A549 treated with Hydrocortisone at 1 μM for 4 hours (cell line): Measurements from ENCODE around the gene KRTAP10-5. TPM values are rescaled to one million over a fixed set of nuclear protein-coding genes. Genes with fewer than 3 reads are reported as not detected.

Experiments used
- total RNA-seq: library from RNA; stranded (reverse); fragments of 200-300 nt; extraction: Qiagen RNA extraction; gene quantifications from 5 replicates; pipeline ENCODE4 v1.2.3, GENCODE V29; 2022

KRTAP10-5 gene, protein sequence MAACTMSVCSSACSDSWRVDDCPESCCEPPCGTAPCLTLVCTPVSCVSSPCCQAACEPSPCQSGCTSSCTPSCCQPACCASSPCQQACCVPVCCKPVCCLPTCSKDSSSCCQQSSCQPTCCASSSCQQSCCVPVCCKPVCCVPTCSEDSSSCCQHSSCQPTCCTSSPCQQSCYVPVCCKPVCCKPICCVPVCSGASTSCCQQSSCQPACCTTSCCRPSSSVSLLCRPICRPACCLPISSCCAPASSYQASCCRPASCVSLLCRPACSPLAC
- total RNA-seq, result not detected in 5 replicates

DNA sequence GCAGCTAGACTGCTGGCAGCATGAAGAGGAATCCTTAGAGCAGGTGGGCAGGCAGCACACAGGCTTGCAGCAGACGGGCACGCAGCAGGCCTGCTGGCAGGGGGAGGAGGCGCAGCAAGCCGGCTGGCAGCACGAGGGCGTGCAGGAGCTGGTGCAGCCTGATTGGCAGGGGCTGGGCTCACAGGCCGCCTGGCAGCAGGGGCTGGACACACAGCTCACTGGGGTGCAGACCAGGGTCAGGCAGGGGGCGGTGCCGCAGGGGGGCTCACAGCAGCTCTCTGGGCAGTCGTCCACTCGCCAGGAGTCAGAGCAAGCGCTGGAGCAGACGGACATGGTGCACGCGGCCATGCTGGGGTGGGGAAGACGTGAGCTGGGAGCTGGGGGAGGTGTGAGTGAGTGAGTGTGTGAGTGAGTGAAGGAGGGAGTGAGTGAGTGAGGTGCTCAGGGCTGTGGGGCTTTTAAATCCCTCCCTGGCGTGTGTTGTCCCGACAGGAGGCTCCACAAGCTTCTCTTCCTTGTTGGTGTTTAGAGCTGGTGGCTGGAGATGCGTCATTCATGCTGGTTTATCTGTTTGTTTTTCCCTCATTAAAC lies at the start of gene KRTAP10-5:
Gene KRTAP10-5, minus strand, starts transcription at position 374 of the 591 bp plus-strand sequence. Its CDS starts 26 bp downstream, at position 348.

DNA sequence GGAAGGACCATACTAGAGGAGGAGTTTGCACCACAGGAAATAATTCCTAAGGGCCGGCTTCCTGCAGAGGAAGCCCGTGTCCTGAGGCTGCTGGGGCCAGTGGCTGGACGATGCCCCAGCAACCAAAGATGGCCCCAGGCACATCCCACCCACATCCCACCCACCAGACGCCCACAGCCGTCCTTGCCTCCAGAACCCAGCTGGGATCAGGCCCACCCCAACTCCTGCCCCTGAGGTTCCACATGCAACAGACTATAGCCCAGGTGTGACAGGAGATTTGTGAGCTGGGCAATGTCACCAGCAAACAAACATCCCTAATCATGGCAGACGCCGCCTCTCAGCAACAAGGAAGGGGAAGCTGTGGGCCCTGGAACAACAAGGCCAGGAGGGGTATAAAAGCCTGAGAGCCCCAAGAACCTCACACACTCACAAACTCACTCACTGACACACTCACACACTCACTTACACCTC lies 46.3 kb upstream of the KRTAP10-5 start, which contains the start of gene KRTAP10-9:
Gene KRTAP10-9, plus strand, starts transcription at position 421 of the 471 bp plus-strand sequence. CDS start 79 bp downstream, outside the sequence.

DNA sequence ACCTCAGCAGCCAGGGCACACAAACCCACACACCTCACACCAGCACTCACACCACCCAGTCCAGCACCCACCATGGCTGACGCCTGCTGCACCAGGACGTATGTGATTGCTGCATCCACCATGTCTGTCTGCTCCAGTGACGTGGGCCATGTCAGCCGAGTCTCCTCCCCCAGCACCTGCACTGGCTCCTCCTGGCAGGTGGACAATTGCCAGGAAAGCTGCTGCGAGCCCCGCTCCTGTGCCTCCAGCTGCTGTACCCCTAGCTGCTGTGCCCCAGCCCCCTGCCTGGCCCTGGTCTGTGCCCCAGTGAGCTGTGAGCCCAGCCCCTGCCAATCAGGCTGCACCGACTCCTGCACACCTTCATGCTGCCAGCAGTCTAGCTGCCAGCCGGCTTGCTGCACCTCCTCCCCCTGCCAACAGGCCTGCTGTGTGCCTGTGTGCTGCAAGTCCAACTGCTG lies 31.7 kb upstream of the KRTAP10-5 start, which contains the start of gene KRTAP10-8:
Gene KRTAP10-8, plus strand, starts transcription at position 51 of the 458 bp plus-strand sequence. Its CDS starts 22 bp downstream, at position 73.

DNA sequence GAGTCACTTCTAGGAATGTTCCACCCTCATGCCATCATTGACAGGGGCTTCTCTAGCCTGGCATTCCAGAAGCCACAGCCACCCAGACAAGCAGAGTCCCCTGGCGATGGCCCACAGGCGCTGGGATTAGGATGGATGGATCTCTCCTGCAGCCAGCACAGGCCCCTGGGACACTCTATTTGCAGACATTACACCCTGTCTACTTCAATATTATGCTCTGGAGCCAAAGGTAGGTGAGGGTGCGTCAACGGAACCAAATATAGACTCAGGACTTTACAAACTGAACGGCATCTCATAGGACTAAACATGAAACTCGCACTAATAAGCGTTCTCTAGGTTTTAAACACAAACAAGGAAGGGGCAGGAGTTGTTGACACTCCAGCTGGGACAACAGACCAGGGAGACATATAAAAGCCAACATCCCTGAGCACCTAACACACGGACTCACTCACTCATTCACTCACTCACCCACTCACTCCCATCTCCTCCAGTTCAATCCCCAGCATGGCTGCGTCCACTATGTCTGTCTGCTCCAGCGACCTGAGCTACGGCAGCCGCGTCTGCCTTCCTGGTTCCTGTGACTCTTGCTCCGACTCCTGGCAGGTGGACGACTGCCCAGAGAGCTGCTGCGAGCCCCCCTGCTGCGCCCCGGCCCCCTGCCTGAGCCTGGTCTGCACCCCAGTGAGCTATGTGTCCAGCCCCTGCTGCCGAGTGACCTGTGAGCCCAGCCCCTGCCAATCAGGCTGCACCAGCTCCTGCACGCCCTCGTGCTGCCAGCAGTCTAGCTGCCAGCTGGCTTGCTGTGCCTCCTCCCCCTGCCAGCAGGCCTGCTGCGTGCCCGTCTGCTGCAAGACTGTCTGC lies 19.9 kb upstream of the KRTAP10-5 start, which contains the start of gene KRTAP10-7:
Gene KRTAP10-7, plus strand, starts transcription at position 480 of the 861 bp plus-strand sequence. Its CDS starts 25 bp downstream, at position 505.

DNA sequence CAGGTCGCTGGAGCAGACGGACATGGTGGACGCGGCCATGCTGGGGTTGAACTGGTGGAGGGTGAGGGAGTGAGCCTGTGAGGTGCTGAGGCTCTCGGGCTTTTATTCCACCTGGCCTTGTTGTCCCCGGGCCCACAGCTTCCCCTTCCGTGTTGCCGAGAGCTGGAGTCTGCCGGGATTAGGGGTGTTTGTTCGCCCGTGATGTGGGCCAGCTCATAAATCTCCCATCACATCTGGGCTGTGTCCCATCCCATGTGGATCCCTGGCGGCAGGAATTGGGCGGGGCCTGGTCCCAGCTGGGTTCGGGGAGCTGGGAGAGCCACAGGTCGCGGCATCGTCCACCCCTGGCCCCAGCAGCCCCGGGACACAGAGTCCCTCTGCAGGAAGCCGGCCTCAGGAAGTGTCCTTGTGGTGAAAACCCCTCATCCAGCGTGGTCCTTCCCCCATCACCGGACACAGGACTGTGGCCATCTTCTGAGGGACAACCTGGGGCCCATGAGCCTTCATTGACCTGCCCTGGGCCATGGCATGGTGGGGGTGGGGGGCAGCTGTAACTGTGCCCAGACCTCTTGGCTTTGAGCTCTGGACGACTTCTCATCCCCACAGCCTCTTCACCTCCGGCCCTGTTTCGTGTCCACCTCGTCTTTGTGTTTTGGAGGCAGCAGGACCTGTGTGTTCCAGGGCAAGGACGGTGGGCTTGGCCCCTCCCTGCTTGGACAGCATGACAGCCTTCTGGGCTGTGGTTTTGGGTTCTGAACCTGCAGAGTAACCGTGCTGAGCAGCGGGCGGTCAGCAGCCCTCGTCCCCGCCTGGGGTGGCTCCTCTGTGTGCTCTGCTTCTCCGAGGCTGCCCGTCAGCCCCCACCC lies 12.3 kb upstream of the KRTAP10-5 start, which contains the start of gene KRTAP10-6:
Gene KRTAP10-6, minus strand, starts transcription at position 60 of the 866 bp plus-strand sequence. Its CDS starts 21 bp downstream, at position 39.

DNA sequence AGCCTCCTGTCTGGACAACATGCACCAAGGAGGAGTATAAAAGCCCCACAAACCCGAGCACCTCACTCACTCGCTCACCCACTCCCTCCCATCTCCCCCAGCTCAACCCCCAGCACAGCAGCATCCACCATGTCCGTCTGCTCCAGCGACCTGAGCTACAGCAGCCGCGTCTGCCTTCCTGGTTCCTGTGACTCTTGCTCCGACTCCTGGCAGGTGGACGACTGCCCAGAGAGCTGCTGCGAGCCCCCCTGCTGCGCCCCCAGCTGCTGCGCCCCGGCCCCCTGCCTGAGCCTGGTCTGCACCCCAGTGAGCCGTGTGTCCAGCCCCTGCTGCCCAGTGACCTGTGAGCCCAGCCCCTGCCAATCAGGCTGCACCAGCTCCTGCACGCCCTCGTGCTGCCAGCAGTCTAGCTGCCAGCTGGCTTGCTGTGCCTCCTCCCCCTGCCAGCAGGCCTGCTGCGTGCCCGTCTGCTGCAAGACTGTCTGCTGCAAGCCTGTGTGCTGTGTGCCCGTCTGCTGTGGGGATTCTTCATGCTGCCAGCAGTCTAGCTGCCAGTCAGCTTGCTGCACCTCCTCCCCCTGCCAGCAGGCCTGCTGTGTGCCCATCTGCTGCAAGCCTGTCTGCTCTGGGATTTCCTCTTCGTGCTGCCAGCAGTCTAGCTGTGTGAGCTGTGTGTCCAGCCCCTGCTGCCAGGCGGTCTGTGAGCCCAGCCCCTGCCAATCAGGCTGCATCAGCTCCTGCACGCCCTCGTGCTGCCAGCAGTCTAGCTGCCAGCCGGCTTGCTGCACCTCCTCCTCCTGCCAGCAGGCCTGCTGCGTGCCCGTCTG lies 6.6 kb downstream of the KRTAP10-5 start, which contains the start of gene KRTAP10-4:
Gene KRTAP10-4, plus strand, starts transcription at position 100 of the 827 bp plus-strand sequence. Its CDS starts 30 bp downstream, at position 130.

DNA sequence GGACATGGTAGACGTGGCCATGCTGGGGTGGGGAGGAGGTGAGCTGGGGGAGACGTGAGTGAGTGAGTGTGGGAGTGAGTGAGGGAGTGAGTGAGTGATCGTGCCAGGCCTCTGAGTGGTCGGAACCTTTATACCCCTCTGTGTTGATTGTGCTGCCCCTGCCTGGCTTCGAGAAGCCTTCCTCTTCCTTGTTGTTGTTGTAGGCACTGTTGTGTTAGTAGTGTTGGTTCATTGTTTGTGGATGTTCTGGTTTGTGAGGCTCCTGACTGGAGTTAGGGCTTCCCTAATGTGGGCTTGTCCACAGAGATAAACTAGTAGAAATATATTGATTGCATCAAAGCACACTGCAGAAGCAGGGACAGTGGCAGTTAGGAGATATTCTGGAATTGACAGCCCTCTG lies 21.7 kb downstream of the KRTAP10-5 start, which contains the start of gene KRTAP10-3:
Gene KRTAP10-3, minus strand, starts transcription at position 101 of the 400 bp plus-strand sequence. Its CDS starts 80 bp downstream, at position 21.

DNA sequence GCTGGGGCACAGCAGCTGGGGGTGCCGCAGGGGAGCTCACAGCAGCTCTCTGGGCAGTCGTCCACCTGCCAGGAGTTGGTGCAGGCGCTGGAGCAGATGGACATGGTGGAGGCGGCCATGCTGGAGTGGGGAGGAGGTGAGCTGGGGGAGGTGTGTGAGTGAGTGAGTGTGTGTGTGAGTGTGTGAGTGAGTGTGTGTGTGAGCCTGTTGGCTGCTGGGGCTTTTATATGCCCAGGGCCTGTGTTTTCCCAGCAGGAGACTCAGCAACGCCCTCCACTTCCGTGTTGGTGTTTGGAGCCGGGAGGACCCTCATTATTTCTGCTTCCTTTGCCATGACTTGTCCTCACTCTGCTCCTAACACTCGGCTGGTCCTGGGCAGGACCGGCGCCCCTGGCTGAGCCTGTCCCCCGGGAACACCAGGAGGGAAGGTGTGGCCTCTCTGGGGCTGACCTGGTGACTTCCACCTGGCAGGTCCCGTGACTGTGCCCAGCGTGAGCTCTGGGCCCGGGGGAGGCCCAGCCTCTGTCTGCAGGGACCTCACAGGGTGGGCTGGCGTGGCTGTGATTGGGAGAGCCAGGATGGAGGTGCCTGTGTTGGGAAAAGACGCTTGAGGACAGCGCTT lies 29.0 kb downstream of the KRTAP10-5 start, which contains the start of gene KRTAP10-2:
Gene KRTAP10-2, minus strand, starts transcription at position 166 of the 622 bp plus-strand sequence. Its CDS starts 47 bp downstream, at position 119.

DNA sequence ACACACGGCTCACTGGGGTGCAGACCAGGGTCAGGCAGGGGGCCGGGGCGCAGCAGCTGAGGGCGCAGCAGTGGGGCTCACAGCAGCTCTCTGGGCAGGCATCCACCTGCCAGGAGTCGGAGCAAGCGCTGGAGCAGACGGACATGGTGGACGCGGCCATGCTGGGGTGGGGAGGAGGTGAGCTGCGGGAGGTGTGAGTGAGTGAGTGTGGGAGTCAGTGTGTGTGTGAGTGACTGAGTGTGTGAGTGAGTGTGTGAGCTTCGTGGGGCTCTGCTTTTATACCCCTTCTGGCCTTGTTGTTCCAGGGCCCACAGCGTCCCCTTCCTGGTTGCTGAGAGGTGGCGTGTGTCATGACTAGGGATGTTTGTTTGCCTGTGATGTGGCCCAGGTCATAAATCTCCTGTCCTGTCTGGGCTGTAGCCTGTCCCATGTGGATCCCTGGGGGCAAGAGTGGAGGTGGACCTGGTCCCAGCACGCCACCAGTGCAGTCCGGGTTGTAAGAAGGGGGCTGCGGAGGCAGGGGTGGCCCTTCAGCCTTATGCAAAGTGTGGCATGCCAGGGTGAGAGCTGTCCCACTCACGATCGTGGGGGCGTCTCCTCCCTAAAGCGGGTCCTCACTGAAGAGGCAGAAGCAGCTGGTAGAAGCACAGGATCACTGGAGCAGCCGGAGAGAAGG lies 40.3 kb downstream of the KRTAP10-5 start, which contains the start of gene KRTAP10-1:
Gene KRTAP10-1, minus strand, starts transcription at position 205 of the 676 bp plus-strand sequence. Its CDS starts 45 bp downstream, at position 160.

Other genes starting within 250 kb of the KRTAP10-5 start
- 5.9 to 8.9 TPM (median 7.9 TPM) in 5 replicates for gene CFAP410, start 241.2 kb downstream of the KRTAP10-5 start, total RNA-seq
- 6.7 to 10.5 TPM (median 8.3 TPM) in 5 replicates for gene TRPM2, start 227.0 kb downstream of the KRTAP10-5 start, total RNA-seq
- 1.7 to 2.3 TPM (median 2.2 TPM) in 5 replicates for gene LRRC3, start 125.1 kb downstream of the KRTAP10-5 start, total RNA-seq
- not detected in 5 replicates for gene KRTAP10-1, start 40.4 kb downstream of the KRTAP10-5 start, total RNA-seq
- not detected in 5 replicates for gene KRTAP10-2, start 29.1 kb downstream of the KRTAP10-5 start, total RNA-seq
- gene KRTAP10-3, start 21.8 kb downstream of the KRTAP10-5 start, total RNA-seq, result not detected in 5 replicates
- gene KRTAP10-4, start 6.9 kb downstream of the KRTAP10-5 start, total RNA-seq, result not detected in 5 replicates
- gene KRTAP10-6, start 11.9 kb upstream of the KRTAP10-5 start, total RNA-seq, result not detected in 5 replicates
- not detected in 5 replicates for gene KRTAP10-7, start 20.0 kb upstream of the KRTAP10-5 start, total RNA-seq
- gene KRTAP10-8, start 31.5 kb upstream of the KRTAP10-5 start, total RNA-seq, result not detected in 5 replicates
- not detected in 5 replicates for gene KRTAP10-9, start 46.5 kb upstream of the KRTAP10-5 start, total RNA-seq
- not detected in 5 replicates for gene KRTAP10-10, start 56.8 kb upstream of the KRTAP10-5 start, total RNA-seq
- not detected in 5 replicates for gene KRTAP10-11, start 65.8 kb upstream of the KRTAP10-5 start, total RNA-seq
- gene KRTAP12-4, start 74.1 kb upstream of the KRTAP10-5 start, total RNA-seq, result not detected in 5 replicates
- gene KRTAP12-3, start 77.3 kb upstream of the KRTAP10-5 start, total RNA-seq, result not detected in 5 replicates
- not detected in 5 replicates for gene KRTAP12-2, start 86.3 kb upstream of the KRTAP10-5 start, total RNA-seq
- gene KRTAP12-1, start 101.6 kb upstream of the KRTAP10-5 start, total RNA-seq, result not detected in 5 replicates
- not detected in 5 replicates for gene KRTAP10-12, start 116.6 kb upstream of the KRTAP10-5 start, total RNA-seq
- gene TSPEAR, start 131.0 kb upstream of the KRTAP10-5 start, total RNA-seq, result not detected in 5 replicates
- 29.1 to 37.8 TPM (median 33.0 TPM) in 5 replicates for gene UBE2G2, start 221.2 kb upstream of the KRTAP10-5 start, total RNA-seq
- gene SUMO3, start 237.5 kb upstream of the KRTAP10-5 start, total RNA-seq, result 59.7 to 71.5 TPM (median 62.8 TPM) in 5 replicates